ENCODE data around the gene CLP1. TPM values are rescaled to one million over a fixed set of nuclear protein-coding genes. Genes with fewer than 3 reads are reported as not detected.

CLP1 gene
- total RNA-seq, 1 donor = 53.4 TPM

Other genes with a start within 250 kb of the CLP1 start
- gene SLC43A3, start 230.6 kb upstream of the CLP1 start, total RNA-seq = 41.9 TPM
- 0.10 TPM for gene RTN4RL2, start 197.2 kb upstream of the CLP1 start, total RNA-seq
- 4.6 TPM for gene SLC43A1, start 142.1 kb upstream of the CLP1 start, total RNA-seq
- gene TIMM10, start 127.0 kb upstream of the CLP1 start, total RNA-seq = 4.8 TPM
- gene SMTNL1, start 120.2 kb upstream of the CLP1 start, total RNA-seq = 0.10 TPM
- gene UBE2L6, start 90.1 kb upstream of the CLP1 start, total RNA-seq = 40.1 TPM
- 2.4 TPM for gene SERPING1, start 60.1 kb upstream of the CLP1 start, total RNA-seq
- gene YPEL4, start 7.8 kb upstream of the CLP1 start, total RNA-seq = 1.3 TPM
- gene ZDHHC5, start 10.4 kb downstream of the CLP1 start, total RNA-seq = 48.9 TPM
- 11.6 TPM for gene MED19, start 54.5 kb downstream of the CLP1 start, total RNA-seq
- gene TMX2, start 54.8 kb downstream of the CLP1 start, total RNA-seq = 31.7 TPM
- 58.0 TPM for gene SELENOH, start 83.7 kb downstream of the CLP1 start, total RNA-seq
- not detected for gene BTBD18, start 94.1 kb downstream of the CLP1 start, total RNA-seq
- 19.6 TPM for gene CTNND1, start 104.0 kb downstream of the CLP1 start, total RNA-seq